WTC11 (cell line): ENCODE results near the gene MAPKAP1. TPM values are rescaled to one million over a fixed set of nuclear protein-coding genes. Genes with fewer than 3 reads are reported as not detected.

ENCODE experiments used
- ATAC-seq: fragments of 200-7000 bp; cut with Tn5 transposase; 2 replicates; pipeline ENCODE4 v1.10.0; 2021; ENCODE audit warnings: mild to moderate bottlenecking, moderate library complexity
- CTCF ChIA-PET: fragments of 300-600 bp; sonication (Branson Sonifier 250); formaldehyde crosslinking; loops from one replicate; lab custom pipeline; 2021; ENCODE audit warnings: antibody characterized with exemption; lab: Charles Lee
- POLR2A ChIA-PET: fragments of 350-600 bp; sonication (Branson Sonifier 250); formaldehyde crosslinking; loops from one replicate; lab custom pipeline; 2021; ENCODE audit warnings: antibody characterized with exemption; lab: Charles Lee
- DNase-seq: peaks from one replicate; pipeline ENCODE4 v3.0.0; 2021; ENCODE audit warnings: low spot score
- H3K27ac Mint-ChIP-seq: 2 replicates; pipeline ENCODE4 v1.8.0; 2021; ENCODE audit warnings: mixed read lengths
- H3K27me3 Mint-ChIP-seq: 2 replicates; pipeline ENCODE4 v1.8.0; 2021; ENCODE audit warnings: low read depth, mild to moderate bottlenecking, moderate library complexity, mixed read lengths
- H3K36me3 Mint-ChIP-seq: 2 replicates; pipeline ENCODE4 v1.8.0; 2021; ENCODE audit warnings: mixed read lengths
- H3K4me1 Mint-ChIP-seq: 2 replicates; pipeline ENCODE4 v1.8.0; 2022; ENCODE audit warnings: mixed read lengths
- H3K4me3 Mint-ChIP-seq: 2 replicates; pipeline ENCODE4 v1.8.0; 2021; ENCODE audit warnings: mild to moderate bottlenecking, moderate library complexity, mixed read lengths
- H3K9me3 Mint-ChIP-seq: 2 replicates; pipeline ENCODE4 v1.8.0; 2021; ENCODE audit warnings: mixed read lengths
- E2F1 ChIP-seq: sonication (generic); formaldehyde crosslinking; IDR thresholded peaks from 2 replicates; pipeline ENCODE4 v1.8.0; 2022; ENCODE audit warnings: mild to moderate bottlenecking, missing genetic modification reagents
- ELF4 ChIP-seq: sonication (generic); formaldehyde crosslinking; IDR thresholded peaks from 2 replicates; pipeline ENCODE4 v1.8.1; 2022; ENCODE audit warnings: low read depth, mild to moderate bottlenecking, moderate library complexity, missing genetic modification reagents
- EMX1 ChIP-seq: fragments of 250-450 bp; sonication (Bioruptor Pico); IDR thresholded peaks from 2 replicates; pipeline ENCODE4 v1.8.0; 2021; ENCODE audit warnings: mild to moderate bottlenecking
- ESRRA ChIP-seq: sonication (generic); formaldehyde crosslinking; IDR thresholded peaks from 2 replicates; pipeline ENCODE4 v1.8.1; 2022; ENCODE audit warnings: mild to moderate bottlenecking, missing genetic modification reagents, borderline replicate concordance
- FOXP1 ChIP-seq: sonication (generic); formaldehyde crosslinking; IDR thresholded peaks from 2 replicates; pipeline ENCODE4 v1.8.0; 2022; ENCODE audit warnings: missing genetic modification reagents, mild to moderate bottlenecking, moderate library complexity, borderline replicate concordance
- MYBL2 ChIP-seq: sonication (generic); formaldehyde crosslinking; IDR thresholded peaks from 2 replicates; pipeline ENCODE4 v1.8.1; 2023; ENCODE audit warnings: mild to moderate bottlenecking, moderate library complexity, missing genetic modification reagents
- NFATC4 ChIP-seq: fragments of 250-450 bp; sonication (Bioruptor Pico); IDR thresholded peaks from 2 replicates; pipeline ENCODE4 v1.9.0; 2021; ENCODE audit warnings: mild to moderate bottlenecking
- RELA ChIP-seq: sonication (generic); formaldehyde crosslinking; IDR thresholded peaks from 2 replicates; pipeline ENCODE4 v1.8.1; 2022; ENCODE audit warnings: missing genetic modification reagents, mild to moderate bottlenecking, borderline replicate concordance
- SP1 ChIP-seq: sonication (generic); formaldehyde crosslinking; conservative IDR thresholded peaks from 2 replicates; pipeline ENCODE4 v1.8.1; 2022; ENCODE audit warnings: missing genetic modification reagents
- ZNF263 ChIP-seq: sonication (generic); formaldehyde crosslinking; IDR thresholded peaks from 2 replicates; pipeline ENCODE4 v1.8.1; 2022; ENCODE audit warnings: low read depth, mild to moderate bottlenecking, moderate library complexity, missing genetic modification reagents
- ZNF512 ChIP-seq: sonication (generic); formaldehyde crosslinking; IDR thresholded peaks from 2 replicates; pipeline ENCODE4 v1.8.1; 2022; ENCODE audit warnings: missing genetic modification reagents, borderline replicate concordance
- ZNF532 ChIP-seq: fragments of 250-450 bp; sonication (Bioruptor Pico); IDR thresholded peaks from 2 replicates; pipeline ENCODE4 v1.9.0; 2021; ENCODE audit warnings: mild to moderate bottlenecking, borderline replicate concordance
- total RNA-seq: library from RNA; stranded (reverse); gene quantifications from 3 replicates; pipeline ENCODE4 v1.2.3, GENCODE V29; 2021

The MAPKAP1 gene
- total RNA-seq, 1 experiment from 2014 or later, result 111 TPM

- H3K4me3 Mint-ChIP-seq, result peak overlapping the region; percentile 89
- ATAC-seq, result no peak
- POLR2A ChIA-PET, result interaction anchor here (0.6 to 1.0 kb wide), 2 partner anchors 11 to 103 kb away, joined by 3 to 4 read pairs; no protein-coding TSS in a partner anchor
- TF ChIP-seq EMX1 (CRISPR knock-in tag) (no peak), SP1 (CRISPR knock-in tag) (0 out of 2 replicates have a peak, but pooled peaks have one; percentile 16)
- TF ChIP-seq, all 79 proteins: peak for 1
- Mint-ChIP-seq H3K27ac (peak overlapping the region; percentile 43; the same call in 1 of the 2 replicates), H3K27me3 (peaks cover 20% of the 10 kb centered on the region), H3K9me3 (no peaks in the 10 kb centered on the region), H3K4me1 (peaks cover 59% of the 10 kb centered on the region), H3K36me3 (peaks cover 8% of the 10 kb centered on the region)
- CTCF ChIA-PET, result interaction anchor here (1.1 to 1.2 kb wide), 2 partner anchors 10 to 190 kb away, joined by 3 to 4 read pairs; no protein-coding TSS in a partner anchor
- DNase-seq, result peak; percentile 22
These were observed 41.6 kb upstream of the MAPKAP1 start for GRCh38 chr9:125748446-125749099.

GRCh38 chr9:125747765-125748445, 40.9 kb upstream of the MAPKAP1 start:
- Mint-ChIP-seq H3K9me3 (no peaks in the 10 kb centered on the region), H3K4me3 (peak overlapping the region; percentile 89)
- no peak for ATAC-seq
- TF ChIP-seq ZNF532 (CRISPR knock-in tag) (no peak), MYBL2 (CRISPR knock-in tag) (no peak), NFATC4 (CRISPR knock-in tag) (no peak), E2F1 (no peak), FOXP1 (CRISPR knock-in tag) (peak; percentile 7; the same call in 1 of the 2 replicates), RELA (CRISPR knock-in tag) (0 out of 2 replicates have a peak, but pooled peaks have one; percentile 20), ZNF263 (CRISPR knock-in tag) (no peak), ELF4 (CRISPR knock-in tag) (0 out of 2 replicates have a peak, but pooled peaks have one; percentile 55), ZNF512 (CRISPR knock-in tag) (no peak)
- TF ChIP-seq, all 79 proteins: peak for 3
- peak; percentile 40 for DNase-seq
- peaks cover 8% of the 10 kb centered on the region for H3K36me3 Mint-ChIP-seq
- peaks cover 23% of the 10 kb centered on the region for H3K27me3 Mint-ChIP-seq
- POLR2A ChIA-PET, result no interaction called here
- H3K27ac Mint-ChIP-seq, result no peak overlapping the region
- peaks cover 54% of the 10 kb centered on the region for H3K4me1 Mint-ChIP-seq
- CTCF ChIA-PET, result interaction anchor here (1.2 kb wide), 1 partner anchor 189 kb away, joined by 4 read pairs; no protein-coding TSS in a partner anchor

GRCh38 chr9:125747053-125747764, 40.2 kb upstream of the MAPKAP1 start, which contains the start of gene PBX3:
Gene PBX3 (plus strand): TSS chr9:125747373.
- ATAC-seq (no peak), DNase-seq (peak; percentile 47)
- Mint-ChIP-seq H3K36me3 (peaks cover 8% of the 10 kb centered on the region), H3K27ac (peak within 1 kb of the TSS; percentile 96), H3K27me3 (peaks cover 23% of the 10 kb centered on the region), H3K4me1 (peaks cover 47% of the 10 kb centered on the region), H3K9me3 (no peaks in the 10 kb centered on the region), H3K4me3 (peak within 1 kb of the TSS; percentile 89)
- TF ChIP-seq MYBL2 (CRISPR knock-in tag), result 0 out of 2 replicates have a peak, but pooled peaks have one; percentile 7
- TF ChIP-seq ESRRA, result no peak
- peak; percentile 10; the same call in 1 of the 2 replicates for TF ChIP-seq FOXP1 (CRISPR knock-in tag)
- POLR2A ChIA-PET, result no interaction called here
- CTCF ChIA-PET, result no interaction called here
